ENCODE results near the gene TGIF2. TPM values are rescaled to one million over a fixed set of nuclear protein-coding genes. Genes with fewer than 3 reads are reported as not detected.

TGIF2 gene
- total RNA-seq (2022) (58.4 and 60.6 TPM in 2 replicates), Bru-seq, nascent RNA (percentile 82 among the genes with signal in this experiment), BruChase-seq, experiment 1, labeled RNA remaining after a 2-hour chase (percentile 99 among the genes with signal in this experiment), BruChase-seq, experiment 2, labeled RNA remaining after a 6-hour chase (percentile 97 among the genes with signal in this experiment)
- long read RNA-seq, transcript TGIF2-201 (3 exons, 3,406 nt): major isoform, 53 of 119 reads
- long read RNA-seq, transcript TGIF2-204 (3 exons, 638 nt): minor isoform, 5 of 119 reads
- long read RNA-seq, partial matches to known transcripts: 52 of 119 reads
- long read RNA-seq, other reads (novel, unspliced or antisense): 8 of 119 reads

GRCh38 chr20:36573103-36573797 lies at the start of gene TGIF2:
TSS of gene TGIF2 (plus strand) at chr20:36573597. CDS start at chr20:36578775, 5,178 bp downstream.
- TF ChIP-seq CTCF (IDR thresholded peaks at IDR 0.05; ENCODE audit: insufficient read depth in 1 of 2, low read depth in 1 of 2, low read length in 1 of 2, severe bottlenecking in 1 of 2, unreplicated experiment in 1 of 2): no peak
- intact Hi-C loops (cut with micrococcal nuclease; ENCODE audit: unreplicated experiment): loop anchor here (1.0 to 2.0 kb wide), 2 partner anchors 10 to 16 kb away; no protein-coding TSS in a partner anchor
- Mint-ChIP-seq H3K36me3 (ENCODE audit: insufficient read depth, unreplicated experiment) (peaks cover 21% of the 10 kb centered on the region), H3K27ac (ENCODE audit: unreplicated experiment) (peak within 1 kb of the TSS; percentile 63), H3K4me3 (ENCODE audit: unreplicated experiment) (peak within 1 kb of the TSS; percentile 79), H3K27me3 (ENCODE audit: insufficient read depth, unreplicated experiment) (no peaks in the 10 kb centered on the region), H3K4me1 (ENCODE audit: low read depth, unreplicated experiment) (peaks cover 12% of the 10 kb centered on the region), H3K9me3 (ENCODE audit: unreplicated experiment) (no peaks in the 10 kb centered on the region)
- POLR2A ChIA-PET: interaction anchor here (0.6 to 1.4 kb wide), 16 partner anchors 13 to 1118 kb away, joined by 3 to 16 read pairs (median 5); partner anchors contain the start of genes DSN1 and RAB5IF
- no peaks in the 10 kb centered on the region for H3K27me3 ChIP-seq (replicated peaks; ENCODE audit: control insufficient read depth, insufficient read depth, low read length)
- peaks cover 29% of the 10 kb centered on the region for H3K4me1 ChIP-seq
- BruUV-seq (replicated peaks): no TSS peak
- no peaks in the 10 kb centered on the region for H3K9me3 ChIP-seq
- CTCF ChIA-PET: interaction anchor here (0.6 to 3.2 kb wide), 6 partner anchors 19 to 157 kb away, joined by 3 to 31 read pairs (median 4); partner anchors contain the start of gene RAB5IF
- H3K36me3 ChIP-seq (ENCODE audit: control insufficient read depth, insufficient read depth, low read length): 0 out of 2 replicates have a peak, but pooled peaks cover 1% of the 10 kb centered on the region
- H3K4me3 ChIP-seq (ENCODE audit: low read depth, low read length): peak within 1 kb of the TSS; percentile 82
- peak; percentile 96 to 99 for DNase-seq

- Mint-ChIP-seq H3K4me1 (ENCODE audit: low read depth, unreplicated experiment) (no peaks in the 10 kb centered on the region), H3K9me3 (ENCODE audit: unreplicated experiment) (no peaks in the 10 kb centered on the region), H3K4me3 (ENCODE audit: unreplicated experiment) (no peak overlapping the region), H3K27ac (ENCODE audit: unreplicated experiment) (no peak overlapping the region), H3K27me3 (ENCODE audit: insufficient read depth, unreplicated experiment) (no peaks in the 10 kb centered on the region), H3K36me3 (ENCODE audit: insufficient read depth, unreplicated experiment) (peaks cover 83% of the 10 kb centered on the region)
- BruUV-seq (replicated peaks): no TSS peak
- ChIA-PET POLR2A (no interaction called here), CTCF (no interaction called here)
- Histone ChIP-seq H3K9me3 (no peaks in the 10 kb centered on the region), H3K27me3 (replicated peaks; ENCODE audit: control insufficient read depth, insufficient read depth, low read length) (no peaks in the 10 kb centered on the region), H3K4me1 (no peaks in the 10 kb centered on the region), H3K4me3 (ENCODE audit: low read depth, low read length) (no peak overlapping the region), H3K36me3 (ENCODE audit: control insufficient read depth, insufficient read depth, low read length) (peaks cover 16% of the 10 kb centered on the region)
- no peak for DNase-seq
- no peak for TF ChIP-seq CTCF (IDR thresholded peaks at IDR 0.05; ENCODE audit: insufficient read depth in 1 of 2, low read depth in 1 of 2, low read length in 1 of 2, severe bottlenecking in 1 of 2, unreplicated experiment in 1 of 2)
- intact Hi-C loops (cut with micrococcal nuclease; ENCODE audit: unreplicated experiment): no loop called here
These were observed 47.6 kb upstream of the TGIF2 start for GRCh38 chr20:36525620-36526365.

- Mint-ChIP-seq H3K4me3 (ENCODE audit: unreplicated experiment) (no peak overlapping the region), H3K36me3 (ENCODE audit: insufficient read depth, unreplicated experiment) (peaks cover 76% of the 10 kb centered on the region), H3K27ac (ENCODE audit: unreplicated experiment) (no peak overlapping the region), H3K27me3 (ENCODE audit: insufficient read depth, unreplicated experiment) (no peaks in the 10 kb centered on the region), H3K9me3 (ENCODE audit: unreplicated experiment) (no peaks in the 10 kb centered on the region), H3K4me1 (ENCODE audit: low read depth, unreplicated experiment) (no peaks in the 10 kb centered on the region)
- DNase-seq: no peak
- TF ChIP-seq CTCF (IDR thresholded peaks at IDR 0.05; ENCODE audit: insufficient read depth in 1 of 2, low read depth in 1 of 2, low read length in 1 of 2, severe bottlenecking in 1 of 2, unreplicated experiment in 1 of 2): no peak
- no peak overlapping the region for H3K4me3 ChIP-seq (ENCODE audit: low read depth, low read length)
- intact Hi-C loops (cut with micrococcal nuclease; ENCODE audit: unreplicated experiment): no loop called here
- peaks cover 16% of the 10 kb centered on the region for H3K36me3 ChIP-seq (ENCODE audit: control insufficient read depth, insufficient read depth, low read length)
- H3K4me1 ChIP-seq: no peaks in the 10 kb centered on the region
- H3K27me3 ChIP-seq (replicated peaks; ENCODE audit: control insufficient read depth, insufficient read depth, low read length): no peaks in the 10 kb centered on the region
- POLR2A ChIA-PET: no interaction called here
- no TSS peak for BruUV-seq (replicated peaks)
- H3K9me3 ChIP-seq: no peaks in the 10 kb centered on the region
- CTCF ChIA-PET: no interaction called here
These were observed 46.8 kb upstream of the TGIF2 start for GRCh38 chr20:36526521-36527011.
